HG03439 (cell line): ENCODE results near the gene POLR1D.

ENCODE experiments used
- ATAC-seq: cut with Tn5 transposase; IDR thresholded peaks from one replicate; pipeline ENCODE4 v1.9.1; 2021; ENCODE audit warnings: mild to moderate bottlenecking, moderate library complexity; ENCODE audit not compliant: unreplicated experiment

POLR1D gene

DNA sequence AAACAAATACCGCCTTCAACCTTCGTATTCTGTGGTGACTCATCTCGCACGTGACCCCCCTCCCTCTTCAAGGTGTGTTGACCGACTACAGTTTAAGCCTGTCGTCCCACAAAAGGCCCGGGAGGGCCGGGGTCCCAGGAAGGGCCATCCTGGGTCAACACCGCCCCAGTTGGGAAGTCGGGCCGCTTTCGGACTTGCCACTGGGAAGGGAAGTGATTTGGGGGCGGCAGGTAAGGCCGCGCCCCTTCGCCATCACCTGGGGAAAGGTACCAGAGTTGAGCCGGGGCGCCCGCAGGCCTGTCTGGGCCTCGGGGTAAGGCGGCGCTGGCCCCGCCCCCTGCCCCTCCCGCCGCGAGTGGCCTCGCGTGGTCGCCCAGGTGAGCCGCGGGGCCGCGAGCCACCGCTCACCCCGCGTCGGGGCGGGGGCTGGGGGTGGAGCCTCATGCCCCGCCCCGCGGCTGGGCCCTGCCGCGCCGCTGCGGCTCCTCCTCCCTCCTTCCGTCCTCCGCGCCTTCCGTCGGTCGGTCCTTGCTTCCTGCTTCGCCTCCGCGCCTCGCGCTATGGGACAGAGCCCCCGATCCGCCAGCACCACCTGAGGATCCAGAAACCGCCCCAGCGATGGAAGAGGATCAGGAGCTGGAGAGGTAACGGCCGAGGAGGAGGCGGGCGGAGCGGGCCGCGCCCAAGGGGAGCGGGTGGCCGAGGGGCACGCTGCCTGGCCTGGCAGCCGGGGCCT is at the start of gene POLR1D:
Gene POLR1D (plus strand): TSS at position 527 of the 736 bp plus-strand sequence. CDS start 92 bp downstream, at position 619.
- ATAC-seq: peak; percentile 60

DNA sequence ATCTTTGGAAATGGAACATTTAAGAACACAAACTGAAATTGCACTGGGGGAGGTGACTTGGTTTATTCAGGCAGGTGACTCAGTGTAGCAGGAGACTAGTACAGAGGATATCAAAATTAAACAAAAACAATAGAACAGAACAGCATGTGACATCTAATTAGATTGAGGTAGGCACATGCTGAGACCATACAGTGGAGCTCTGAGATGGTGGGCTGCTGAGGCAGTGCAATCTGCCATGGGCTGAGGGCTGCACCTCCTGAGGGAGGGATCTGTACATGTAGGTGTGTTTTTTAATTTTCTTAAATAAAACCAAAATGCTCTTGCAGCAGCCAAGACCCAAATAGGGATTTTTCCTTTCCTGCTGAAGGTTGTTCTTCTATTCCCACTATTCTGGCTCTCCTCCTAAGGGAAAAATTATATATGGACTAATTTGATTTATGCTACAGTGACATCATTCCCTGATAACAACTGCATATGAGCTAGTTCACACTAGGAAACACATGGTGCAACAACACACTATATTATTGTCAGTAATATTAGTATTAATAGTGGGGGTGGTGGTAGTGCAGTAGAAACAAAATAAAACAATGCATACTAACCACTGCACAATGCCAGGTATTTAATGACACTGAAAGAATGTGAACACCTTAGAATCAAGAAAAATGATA is 49.3 kb upstream of the POLR1D start:
- no peak for ATAC-seq

DNA sequence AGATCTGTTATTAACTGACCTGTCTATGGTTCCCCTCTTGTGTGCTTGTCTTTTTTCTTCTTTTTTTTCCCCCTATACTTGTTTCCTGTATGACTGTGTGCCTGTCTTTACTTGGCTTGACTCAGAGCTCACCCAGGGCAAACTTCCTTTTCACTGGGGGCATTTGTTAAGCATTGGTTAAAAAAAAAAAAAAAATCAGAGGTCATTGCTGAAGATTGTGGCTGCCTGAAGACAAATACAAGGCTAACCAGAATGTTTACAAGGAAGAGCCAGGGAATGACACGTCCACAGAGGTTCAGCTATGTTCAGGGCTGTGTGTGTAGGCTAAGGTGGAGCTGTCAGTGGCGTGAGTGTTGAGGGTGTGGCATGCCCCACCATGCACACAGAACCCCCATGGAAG is 48.4 kb upstream of the POLR1D start:
- no peak for ATAC-seq

DNA sequence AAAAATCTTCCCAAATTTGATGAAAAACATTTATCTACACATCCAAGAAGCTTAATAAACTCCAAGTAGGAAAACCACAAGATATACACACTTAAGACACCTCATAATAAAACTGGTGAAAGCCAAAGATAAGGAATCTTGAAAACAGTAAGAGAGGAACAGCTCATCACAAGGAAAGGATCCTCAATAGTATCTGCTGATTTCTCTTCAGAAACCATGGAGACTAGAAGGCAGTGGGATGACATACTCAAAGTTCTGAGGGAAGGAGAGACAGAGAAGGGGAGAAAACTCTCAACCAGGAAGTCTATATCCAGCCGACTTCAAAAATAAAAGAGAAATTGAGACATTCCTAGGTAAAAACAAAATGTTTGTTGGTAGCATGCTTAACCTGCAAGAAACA is 47.0 kb upstream of the POLR1D start:
- ATAC-seq: no peak

DNA sequence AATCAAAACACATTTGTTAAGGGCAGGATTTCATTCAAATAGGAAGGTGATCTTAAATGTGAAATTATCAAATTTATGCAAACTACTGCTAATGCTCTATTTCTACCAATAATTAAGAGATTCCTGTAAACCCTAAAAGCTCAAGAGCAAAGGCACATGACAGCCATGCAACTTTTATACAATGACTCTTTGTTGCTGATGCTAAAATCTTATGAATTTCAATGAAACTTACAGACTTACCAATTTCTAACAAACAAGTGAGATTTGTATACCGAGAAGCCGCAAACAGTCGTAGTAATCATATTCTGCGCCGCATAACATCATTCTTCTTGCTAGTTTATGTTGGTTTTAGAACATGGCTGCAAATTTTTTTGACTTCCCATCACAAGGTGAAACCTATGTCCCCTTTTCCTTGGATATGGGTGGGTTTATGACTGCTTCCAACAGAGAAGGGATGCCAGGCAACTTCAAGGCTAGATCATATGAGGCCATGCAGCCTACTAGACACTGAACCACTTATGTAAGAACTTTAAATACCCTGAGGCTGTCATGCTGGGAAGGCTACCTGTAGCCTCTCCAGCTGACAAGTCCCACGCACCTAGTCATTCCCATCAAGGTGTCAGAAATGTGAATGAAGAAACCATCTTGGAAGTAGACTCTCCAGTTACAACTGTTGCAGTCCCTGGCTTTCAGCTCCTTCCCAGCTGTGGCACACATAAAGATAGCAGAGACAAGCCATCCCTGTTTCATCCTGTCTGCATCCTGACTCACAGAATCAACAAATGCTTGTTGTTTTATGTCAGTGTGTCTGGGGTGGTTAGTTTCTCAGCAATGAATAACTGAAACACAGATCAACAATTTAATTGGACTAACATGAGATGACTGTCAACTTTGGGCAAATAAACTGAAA is 43.3 kb upstream of the POLR1D start:
- no peak for ATAC-seq

- no peak for ATAC-seq
Observed at GRCh38 chr13:27583645-27584044, 38.0 kb upstream of the POLR1D start.

DNA sequence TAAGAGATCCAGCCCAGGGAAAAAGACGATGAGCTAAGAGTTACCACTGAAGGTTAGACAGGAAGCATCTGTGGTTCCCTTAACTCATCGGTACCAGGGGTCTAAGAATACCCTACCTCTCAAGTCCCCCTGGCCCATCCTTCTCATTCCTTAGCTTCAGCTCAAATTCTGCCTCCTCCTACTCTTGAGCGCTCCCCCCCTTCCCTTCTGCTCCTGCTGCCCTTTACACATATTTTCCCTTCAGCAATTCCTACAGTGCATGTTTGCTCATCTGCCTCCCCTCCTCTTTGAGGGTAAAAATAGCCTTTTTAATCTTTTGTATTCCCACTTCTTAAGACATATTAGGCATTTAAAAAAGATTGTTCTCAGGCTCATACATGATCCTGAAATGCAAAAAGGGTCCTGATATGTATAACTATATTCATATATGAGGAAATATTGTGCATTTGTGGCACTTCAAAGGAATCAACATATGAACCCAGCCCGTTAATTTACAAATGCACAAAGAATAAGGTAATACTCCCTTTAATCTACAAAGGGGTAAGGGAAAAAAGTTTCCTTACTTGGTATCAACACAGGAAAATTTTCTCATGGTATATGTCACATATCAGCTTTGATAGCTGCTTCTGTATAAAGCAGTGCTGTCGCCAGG is 34.5 kb upstream of the POLR1D start:
- ATAC-seq: no peak

DNA sequence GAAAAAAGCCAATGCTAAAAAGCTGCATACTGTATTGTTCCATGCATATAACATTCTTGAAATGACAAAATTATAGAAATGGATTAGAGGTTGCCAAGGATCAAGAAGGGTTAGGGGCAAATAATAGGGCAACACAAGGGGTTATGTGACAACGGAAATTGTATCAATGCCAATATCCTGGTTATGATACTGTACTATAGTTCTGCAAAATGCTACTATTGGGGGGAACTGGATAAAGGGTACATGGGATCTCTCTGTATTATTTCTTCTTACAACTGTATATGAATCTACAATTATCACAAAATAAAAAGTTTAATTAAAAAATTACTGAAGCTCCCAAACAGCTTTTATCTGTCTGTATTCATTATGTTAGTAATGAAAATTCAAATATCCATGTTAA is 33.3 kb upstream of the POLR1D start:
- no peak for ATAC-seq

GRCh38 chr13:27592865-27593264 is 28.8 kb upstream of the POLR1D start:
- no peak for ATAC-seq

- ATAC-seq: no peak
Observed at GRCh38 chr13:27593267-27593666, 28.4 kb upstream of the POLR1D start.

DNA sequence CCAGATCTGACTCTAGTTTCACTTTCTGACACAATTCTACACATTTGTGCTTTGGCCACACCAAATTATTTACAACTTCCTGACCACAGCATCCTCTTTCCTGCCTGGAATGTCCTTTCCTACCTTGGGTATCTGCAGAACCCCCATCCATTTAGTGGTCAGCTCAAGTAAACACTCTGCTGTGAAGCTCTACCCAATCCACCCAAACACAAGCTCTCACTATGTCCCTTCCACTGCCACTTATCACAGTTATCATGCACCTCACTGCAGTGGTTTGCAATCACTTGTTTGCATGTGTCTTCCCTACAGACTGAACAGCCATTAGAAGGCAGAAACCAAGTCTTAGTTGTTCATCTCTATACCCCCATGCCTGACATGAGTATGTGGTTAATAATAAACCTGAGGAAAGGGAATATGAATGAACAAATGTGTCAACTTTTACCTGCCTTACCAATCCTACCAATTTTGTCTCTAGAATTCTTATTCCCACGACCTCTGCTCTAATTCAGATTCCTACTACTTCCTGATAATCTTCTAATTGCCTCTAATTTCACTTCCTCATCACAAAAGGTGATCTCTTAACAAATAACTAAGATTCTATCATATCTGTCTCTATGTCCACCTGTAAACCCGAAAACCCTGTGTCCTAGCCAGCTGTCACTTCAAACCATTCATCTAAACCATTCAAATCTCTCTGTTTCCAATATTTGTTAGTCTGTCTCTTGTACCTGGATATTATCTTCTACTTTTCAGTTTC is 26.5 kb upstream of the POLR1D start:
- ATAC-seq: no peak

DNA sequence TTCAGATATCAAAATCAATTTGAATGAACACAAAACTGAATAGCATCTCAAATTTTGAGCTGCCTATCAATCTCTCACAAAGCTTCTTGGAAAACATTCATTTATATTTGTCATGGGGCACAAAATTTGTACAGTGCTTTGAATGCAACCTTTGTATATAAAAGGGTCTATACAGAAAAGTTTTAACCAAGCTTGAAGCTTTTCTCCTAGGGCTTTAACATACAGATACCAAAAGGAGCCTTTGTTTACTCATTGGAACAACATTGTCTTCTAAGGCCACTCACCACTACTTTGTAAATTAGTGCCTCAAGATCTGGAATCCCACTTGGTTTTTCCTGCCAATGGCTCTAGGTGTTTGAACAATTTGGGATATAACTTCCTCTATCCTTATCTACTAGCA is 22.6 kb upstream of the POLR1D start:
- no peak for ATAC-seq

DNA sequence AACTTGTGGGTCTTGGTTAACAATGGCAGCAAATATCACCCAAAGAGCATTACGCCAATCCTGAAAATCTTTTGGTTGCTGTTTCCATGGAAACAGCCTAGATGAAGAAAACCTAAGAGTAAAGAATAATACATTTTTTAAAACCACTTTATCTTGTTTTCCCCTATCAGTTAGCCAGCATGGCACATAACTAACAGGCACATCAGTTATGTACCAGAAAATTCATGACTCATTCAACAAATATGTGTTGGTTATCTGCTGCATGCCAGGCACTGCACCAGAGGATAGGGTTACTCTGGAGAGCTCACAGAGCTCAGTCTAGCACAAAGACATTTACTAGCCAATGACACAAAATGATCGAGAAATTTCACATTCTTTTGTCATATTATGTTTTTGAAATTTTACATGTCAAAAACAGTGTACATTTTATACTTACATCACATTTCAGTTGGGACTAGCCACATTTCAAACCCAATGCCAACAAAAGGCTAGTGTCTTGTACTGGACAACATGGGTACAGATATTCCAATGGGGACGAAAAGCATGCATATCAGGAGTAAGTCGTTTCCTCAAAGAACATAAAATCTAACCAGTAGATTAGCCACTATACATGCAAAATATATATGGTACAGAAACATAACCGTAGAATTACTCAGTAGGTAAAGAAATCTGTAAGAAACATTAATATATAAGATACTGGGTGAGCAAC is 21.7 kb upstream of the POLR1D start:
- no peak for ATAC-seq

DNA sequence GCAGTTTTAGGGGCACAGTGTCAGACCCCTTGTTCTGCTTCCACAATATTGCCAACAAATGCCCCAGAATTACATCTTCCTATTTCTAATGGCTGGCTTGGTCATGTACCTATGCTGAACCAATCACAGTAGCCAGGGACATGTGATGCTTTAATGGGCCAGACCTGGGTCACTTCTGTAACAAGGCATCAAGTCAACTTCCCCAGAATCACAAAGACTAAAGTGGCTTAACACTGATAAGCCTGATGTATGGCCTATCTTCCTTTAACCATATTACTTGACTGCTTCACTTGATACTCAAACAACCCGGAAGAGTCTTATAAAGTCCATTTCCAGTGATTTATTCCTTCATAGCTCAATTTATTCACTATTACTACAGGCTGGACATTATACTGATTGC is 21.0 kb upstream of the POLR1D start:
- no peak for ATAC-seq

DNA sequence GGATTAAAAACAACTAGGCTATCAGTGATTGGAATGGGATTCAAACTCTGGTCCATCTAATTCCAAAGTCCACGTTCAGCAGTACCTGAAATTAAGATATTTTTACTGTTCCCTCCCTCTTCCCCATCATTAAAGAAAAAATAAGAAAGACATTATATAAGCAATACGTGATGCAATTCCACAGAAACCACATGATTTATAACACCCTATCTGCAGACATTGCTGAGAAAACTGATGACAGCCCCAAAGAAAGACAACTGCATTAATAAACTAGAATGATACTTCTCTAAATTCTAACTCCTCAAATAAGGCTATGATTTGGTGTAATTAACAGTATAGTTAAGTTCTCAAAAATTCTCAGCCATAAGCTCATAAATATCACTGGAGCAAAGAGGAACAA is 20.5 kb upstream of the POLR1D start:
- ATAC-seq: no peak

DNA sequence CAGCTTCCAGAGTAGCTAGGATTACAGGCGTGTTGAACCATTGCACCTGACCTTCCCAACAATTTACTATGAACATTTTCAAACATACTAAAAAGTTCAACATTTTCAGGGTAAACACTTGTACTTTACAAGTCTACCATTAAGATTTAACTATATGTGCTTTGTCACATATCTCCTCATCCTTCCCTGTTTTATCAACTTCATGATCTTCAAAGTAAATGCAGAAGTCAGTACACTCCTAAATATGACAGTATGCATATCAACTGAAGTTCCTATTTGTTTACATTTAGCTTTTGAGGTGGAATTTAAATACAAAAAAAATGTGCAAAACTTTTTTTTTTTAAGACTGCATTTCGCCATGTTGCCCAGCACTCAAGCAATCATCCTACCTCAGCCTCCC is 19.9 kb upstream of the POLR1D start:
- no peak for ATAC-seq

DNA sequence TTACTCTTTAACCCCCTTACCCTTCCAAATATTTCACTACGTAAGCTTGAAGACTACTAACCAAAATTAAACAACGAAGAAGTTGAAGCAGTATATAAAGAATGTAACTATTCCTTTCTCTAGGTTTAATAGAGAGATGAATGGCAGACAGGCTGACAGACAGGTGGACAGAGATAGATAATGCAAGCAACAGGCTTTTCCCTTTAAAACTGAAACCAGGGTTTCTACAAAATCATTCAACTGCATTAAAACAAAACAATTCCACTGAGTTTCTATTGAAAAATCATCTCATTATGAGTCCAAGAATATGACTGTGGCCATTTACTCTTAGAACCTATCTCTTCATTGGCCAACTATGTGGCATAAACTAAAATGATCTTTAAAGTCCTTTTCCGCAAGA is 16.6 kb upstream of the POLR1D start:
- ATAC-seq: no peak

DNA sequence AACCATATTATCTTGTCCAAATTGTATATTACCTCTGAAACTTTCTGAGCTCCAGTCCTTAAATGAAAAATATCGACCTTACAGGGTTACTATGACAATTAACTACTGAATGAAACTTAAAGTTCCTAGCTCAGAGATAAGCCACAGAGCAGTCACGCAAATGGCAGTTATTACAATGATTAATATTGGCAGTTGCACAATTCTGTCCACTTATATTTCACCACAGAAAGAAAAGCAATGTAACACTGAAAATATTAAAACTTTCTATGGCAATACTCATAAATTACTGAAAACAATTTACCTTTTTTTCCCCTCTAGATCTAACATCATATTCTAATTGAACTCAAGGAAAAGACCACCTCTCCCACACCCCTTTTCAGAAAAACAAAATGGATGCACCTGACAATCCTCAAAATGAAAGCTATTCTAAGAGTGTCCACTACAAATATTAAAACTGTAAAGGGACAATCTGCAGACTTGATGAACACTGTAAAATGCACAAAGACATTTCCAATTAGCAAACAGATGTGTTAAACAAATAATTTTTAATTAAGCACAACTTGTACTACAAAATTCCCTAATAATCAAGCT is 16.0 kb upstream of the POLR1D start:
- ATAC-seq: no peak

DNA sequence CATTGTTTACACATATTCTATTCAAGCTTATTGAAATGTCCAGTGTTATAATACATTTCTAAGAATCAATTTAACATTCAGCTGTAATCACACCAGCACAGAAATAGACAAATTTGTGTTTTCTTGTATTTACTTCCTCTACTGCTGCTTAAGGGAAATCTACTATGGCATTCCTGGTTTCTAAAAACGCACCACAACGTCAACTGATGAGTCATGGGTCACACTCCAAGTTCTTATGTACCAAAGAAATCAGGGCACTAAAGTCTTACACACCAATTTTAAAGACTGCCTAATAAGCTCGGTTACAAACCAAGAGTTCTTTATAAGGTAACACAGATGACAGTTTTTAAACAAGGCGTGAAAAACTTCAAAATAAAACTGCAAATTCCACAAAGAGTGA is 14.6 kb upstream of the POLR1D start:
- no peak for ATAC-seq
